WTC11 (cell line): ENCODE results near the gene SYT7. TPM values are rescaled to one million over a fixed set of nuclear protein-coding genes. Genes with fewer than 3 reads are reported as not detected.

Experiments used
- ATAC-seq: fragments of 200-7000 bp; cut with Tn5 transposase; 2 replicates; pipeline ENCODE4 v1.10.0; 2021; ENCODE audit warnings: mild to moderate bottlenecking, moderate library complexity
- CTCF ChIA-PET: fragments of 300-600 bp; sonication (Branson Sonifier 250); formaldehyde crosslinking; loops from one replicate; lab custom pipeline; 2021; ENCODE audit warnings: antibody characterized with exemption; lab: Charles Lee
- POLR2A ChIA-PET: fragments of 350-600 bp; sonication (Branson Sonifier 250); formaldehyde crosslinking; loops from one replicate; lab custom pipeline; 2021; ENCODE audit warnings: antibody characterized with exemption; lab: Charles Lee
- DNase-seq: peaks from one replicate; pipeline ENCODE4 v3.0.0; 2021; ENCODE audit warnings: low spot score
- H3K27ac Mint-ChIP-seq: 2 replicates; pipeline ENCODE4 v1.8.0; 2021; ENCODE audit warnings: mixed read lengths
- H3K27me3 Mint-ChIP-seq: 2 replicates; pipeline ENCODE4 v1.8.0; 2021; ENCODE audit warnings: low read depth, mild to moderate bottlenecking, moderate library complexity, mixed read lengths
- H3K36me3 Mint-ChIP-seq: 2 replicates; pipeline ENCODE4 v1.8.0; 2021; ENCODE audit warnings: mixed read lengths
- H3K4me1 Mint-ChIP-seq: 2 replicates; pipeline ENCODE4 v1.8.0; 2022; ENCODE audit warnings: mixed read lengths
- H3K4me3 Mint-ChIP-seq: 2 replicates; pipeline ENCODE4 v1.8.0; 2021; ENCODE audit warnings: mild to moderate bottlenecking, moderate library complexity, mixed read lengths
- H3K9me3 Mint-ChIP-seq: 2 replicates; pipeline ENCODE4 v1.8.0; 2021; ENCODE audit warnings: mixed read lengths
- ATF1 ChIP-seq: sonication (generic); formaldehyde crosslinking; IDR thresholded peaks from 2 replicates; pipeline ENCODE4 v1.8.1; 2023; ENCODE audit warnings: mild to moderate bottlenecking, moderate library complexity, missing genetic modification reagents
- GRHL2 ChIP-seq: fragments of 250-450 bp; sonication (Bioruptor Pico); IDR thresholded peaks from 2 replicates; pipeline ENCODE4 v1.8.0; 2022; ENCODE audit warnings: mild to moderate bottlenecking, moderate library complexity; ENCODE audit not compliant: insufficient replicate concordance, severe bottlenecking
- JUN ChIP-seq: sonication (generic); formaldehyde crosslinking; IDR thresholded peaks from 2 replicates; pipeline ENCODE4 v1.8.0; 2023; ENCODE audit warnings: mild to moderate bottlenecking, missing genetic modification reagents
- NR1H2 ChIP-seq: sonication (generic); formaldehyde crosslinking; IDR thresholded peaks from 2 replicates; pipeline ENCODE4 v1.9.0; 2021; ENCODE audit warnings: mild to moderate bottlenecking, moderate library complexity, missing genetic modification reagents
- NR2C2 ChIP-seq: sonication (generic); formaldehyde crosslinking; IDR thresholded peaks from 2 replicates; pipeline ENCODE4 v1.8.0; 2022; ENCODE audit warnings: mild to moderate bottlenecking, missing genetic modification reagents
- RELA ChIP-seq: sonication (generic); formaldehyde crosslinking; IDR thresholded peaks from 2 replicates; pipeline ENCODE4 v1.8.1; 2022; ENCODE audit warnings: missing genetic modification reagents, mild to moderate bottlenecking, borderline replicate concordance
- SMAD4 ChIP-seq: sonication (generic); formaldehyde crosslinking; IDR thresholded peaks from 2 replicates; pipeline ENCODE4 v1.8.0; 2022; ENCODE audit warnings: mild to moderate bottlenecking, missing genetic modification reagents
- TEAD4 ChIP-seq: sonication (generic); formaldehyde crosslinking; IDR thresholded peaks from 2 replicates; pipeline ENCODE4 v1.8.0; 2022; ENCODE audit warnings: mild to moderate bottlenecking, missing genetic modification reagents
- ZBTB21 ChIP-seq: sonication (generic); formaldehyde crosslinking; IDR thresholded peaks from 2 replicates; pipeline ENCODE4 v1.8.1; 2023; ENCODE audit warnings: mild to moderate bottlenecking, missing genetic modification reagents, borderline replicate concordance
- ZNF219 ChIP-seq: sonication (generic); formaldehyde crosslinking; IDR thresholded peaks from 2 replicates; pipeline ENCODE4 v1.8.0; 2023; ENCODE audit warnings: missing genetic modification reagents, mild to moderate bottlenecking, borderline replicate concordance
- total RNA-seq: library from RNA; stranded (reverse); gene quantifications from 3 replicates; pipeline ENCODE4 v1.2.3, GENCODE V29; 2021
- TF ChIP-seq, protein P1 (sequence below): fragments of 250-450 bp; sonication (Bioruptor Pico); IDR thresholded peaks from 2 replicates; pipeline ENCODE4 v1.9.0; 2021; ENCODE audit warnings: mild to moderate bottlenecking
- TF ChIP-seq, protein P2 (sequence below): fragments of 250-450 bp; sonication (Bioruptor Pico); IDR thresholded peaks from 2 replicates; pipeline ENCODE4 v1.9.0; 2021; ENCODE audit warnings: mild to moderate bottlenecking
- TF ChIP-seq, protein P3 (sequence below): fragments of 200-600 bp; IDR thresholded peaks from 2 replicates; pipeline ENCODE4 v1.8.0; 2022; ENCODE audit warnings: antibody characterized with exemption
- TF ChIP-seq, protein P4 (sequence below): sonication (generic); formaldehyde crosslinking; IDR thresholded peaks from 2 replicates; pipeline ENCODE4 v1.8.1; 2022; ENCODE audit warnings: low read depth, missing genetic modification reagents, borderline replicate concordance
- TF ChIP-seq, protein P5 (sequence below): fragments of 250-450 bp; sonication (Bioruptor Pico); conservative IDR thresholded peaks from 2 replicates; pipeline ENCODE4 v1.9.0; 2021; ENCODE audit warnings: mild to moderate bottlenecking
- TF ChIP-seq, protein P6 (sequence below): sonication (generic); formaldehyde crosslinking; IDR thresholded peaks from 2 replicates; pipeline ENCODE4 v1.8.1; 2022; ENCODE audit warnings: missing genetic modification reagents, borderline replicate concordance
- TF ChIP-seq, protein P7 (sequence below): sonication (generic); formaldehyde crosslinking; IDR thresholded peaks from 2 replicates; pipeline ENCODE4 v1.8.1; 2023; ENCODE audit warnings: mild to moderate bottlenecking, missing genetic modification reagents

SYT7 gene
- total RNA-seq, 1 experiment from 2014 or later: 12.5 TPM

DNA sequence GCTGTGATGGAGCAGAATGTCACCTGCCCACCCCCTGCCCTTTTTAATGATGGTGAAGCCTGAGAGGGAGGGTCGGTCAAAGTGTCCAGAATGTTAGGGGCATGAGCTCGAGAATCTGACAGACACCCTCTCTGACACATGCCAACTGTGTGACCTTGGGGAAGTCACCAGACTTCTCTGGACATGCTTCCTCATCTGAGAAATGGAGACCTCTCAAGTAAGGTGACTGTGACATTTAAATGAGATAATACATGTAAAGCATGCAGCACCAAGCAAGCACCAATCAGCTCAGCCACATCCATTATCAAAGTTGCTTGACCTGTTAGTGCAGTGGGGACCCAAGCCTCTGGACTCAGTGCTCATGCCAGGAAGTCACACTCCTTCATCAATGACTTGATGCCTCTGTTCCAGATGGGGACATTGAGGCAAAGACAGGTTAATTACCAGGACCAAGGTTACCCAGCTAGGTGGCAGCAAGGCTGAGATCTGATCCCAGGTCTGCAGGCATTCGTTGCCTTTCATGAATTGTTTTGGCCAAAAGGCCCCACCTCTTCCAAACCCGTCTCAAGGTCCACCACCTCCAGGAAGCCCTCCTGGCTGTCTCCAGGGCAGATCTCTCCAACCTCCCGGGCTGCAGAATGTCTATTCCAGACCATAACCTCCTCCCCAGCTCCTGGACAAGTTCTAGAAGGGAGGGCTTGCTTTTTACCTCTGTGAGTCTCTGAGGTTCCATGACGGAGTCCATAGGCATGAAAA is 38.8 kb upstream of the SYT7 start (continued):
- TF ChIP-seq TEAD4 (CRISPR knock-in tag) (no peak), JUN (CRISPR knock-in tag) (no peak)
- TF ChIP-seq, protein P1, sequence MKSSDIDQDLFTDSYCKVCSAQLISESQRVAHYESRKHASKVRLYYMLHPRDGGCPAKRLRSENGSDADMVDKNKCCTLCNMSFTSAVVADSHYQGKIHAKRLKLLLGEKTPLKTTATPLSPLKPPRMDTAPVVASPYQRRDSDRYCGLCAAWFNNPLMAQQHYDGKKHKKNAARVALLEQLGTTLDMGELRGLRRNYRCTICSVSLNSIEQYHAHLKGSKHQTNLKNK (CRISPR knock-in tag): no peak

DNA sequence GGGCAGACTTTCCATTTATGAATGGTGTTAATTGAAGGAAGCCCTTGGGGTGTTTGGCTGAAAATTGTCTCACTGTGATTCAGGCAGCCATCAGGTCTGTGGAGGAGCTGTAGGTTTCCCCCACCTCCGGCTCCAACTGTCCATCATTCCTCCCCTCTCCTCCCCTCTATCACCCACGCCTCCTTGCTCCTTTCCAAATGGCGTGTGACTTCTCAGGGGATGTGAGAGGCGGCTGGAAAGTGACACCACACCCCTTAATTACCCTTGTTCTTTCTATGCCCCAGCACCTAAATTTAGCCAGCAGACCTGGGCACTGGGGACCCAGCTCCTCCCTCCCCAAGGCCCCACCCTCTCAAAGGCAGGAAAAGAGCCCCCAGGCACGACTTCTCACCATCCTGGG is 38.1 kb upstream of the SYT7 start:
- Mint-ChIP-seq H3K4me3 (no peak overlapping the region), H3K4me1 (peaks cover 23% of the 10 kb centered on the region), H3K27me3 (no peaks in the 10 kb centered on the region; the same call in 1 of the 2 replicates), H3K27ac (no peak overlapping the region), H3K36me3 (no peaks in the 10 kb centered on the region; the same call in 1 of the 2 replicates), H3K9me3 (no peaks in the 10 kb centered on the region)
- ChIA-PET CTCF (interaction anchor here (1.1 to 3.3 kb wide), 8 partner anchors 9 to 136 kb away, joined by 4 to 15 read pairs (median 6); no protein-coding TSS in a partner anchor), POLR2A (no interaction called here)
- DNase-seq: no peak
- TF ChIP-seq NR2C2 (no peak), RELA (CRISPR knock-in tag) (no peak), GRHL2 (CRISPR knock-in tag) (no peak), ZBTB21 (CRISPR knock-in tag) (no peak), NR1H2 (CRISPR knock-in tag) (no peak)
- TF ChIP-seq, protein P2, sequence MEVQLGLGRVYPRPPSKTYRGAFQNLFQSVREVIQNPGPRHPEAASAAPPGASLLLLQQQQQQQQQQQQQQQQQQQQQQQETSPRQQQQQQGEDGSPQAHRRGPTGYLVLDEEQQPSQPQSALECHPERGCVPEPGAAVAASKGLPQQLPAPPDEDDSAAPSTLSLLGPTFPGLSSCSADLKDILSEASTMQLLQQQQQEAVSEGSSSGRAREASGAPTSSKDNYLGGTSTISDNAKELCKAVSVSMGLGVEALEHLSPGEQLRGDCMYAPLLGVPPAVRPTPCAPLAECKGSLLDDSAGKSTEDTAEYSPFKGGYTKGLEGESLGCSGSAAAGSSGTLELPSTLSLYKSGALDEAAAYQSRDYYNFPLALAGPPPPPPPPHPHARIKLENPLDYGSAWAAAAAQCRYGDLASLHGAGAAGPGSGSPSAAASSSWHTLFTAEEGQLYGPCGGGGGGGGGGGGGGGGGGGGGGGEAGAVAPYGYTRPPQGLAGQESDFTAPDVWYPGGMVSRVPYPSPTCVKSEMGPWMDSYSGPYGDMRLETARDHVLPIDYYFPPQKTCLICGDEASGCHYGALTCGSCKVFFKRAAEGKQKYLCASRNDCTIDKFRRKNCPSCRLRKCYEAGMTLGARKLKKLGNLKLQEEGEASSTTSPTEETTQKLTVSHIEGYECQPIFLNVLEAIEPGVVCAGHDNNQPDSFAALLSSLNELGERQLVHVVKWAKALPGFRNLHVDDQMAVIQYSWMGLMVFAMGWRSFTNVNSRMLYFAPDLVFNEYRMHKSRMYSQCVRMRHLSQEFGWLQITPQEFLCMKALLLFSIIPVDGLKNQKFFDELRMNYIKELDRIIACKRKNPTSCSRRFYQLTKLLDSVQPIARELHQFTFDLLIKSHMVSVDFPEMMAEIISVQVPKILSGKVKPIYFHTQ: no peak
- TF ChIP-seq, protein P3, sequence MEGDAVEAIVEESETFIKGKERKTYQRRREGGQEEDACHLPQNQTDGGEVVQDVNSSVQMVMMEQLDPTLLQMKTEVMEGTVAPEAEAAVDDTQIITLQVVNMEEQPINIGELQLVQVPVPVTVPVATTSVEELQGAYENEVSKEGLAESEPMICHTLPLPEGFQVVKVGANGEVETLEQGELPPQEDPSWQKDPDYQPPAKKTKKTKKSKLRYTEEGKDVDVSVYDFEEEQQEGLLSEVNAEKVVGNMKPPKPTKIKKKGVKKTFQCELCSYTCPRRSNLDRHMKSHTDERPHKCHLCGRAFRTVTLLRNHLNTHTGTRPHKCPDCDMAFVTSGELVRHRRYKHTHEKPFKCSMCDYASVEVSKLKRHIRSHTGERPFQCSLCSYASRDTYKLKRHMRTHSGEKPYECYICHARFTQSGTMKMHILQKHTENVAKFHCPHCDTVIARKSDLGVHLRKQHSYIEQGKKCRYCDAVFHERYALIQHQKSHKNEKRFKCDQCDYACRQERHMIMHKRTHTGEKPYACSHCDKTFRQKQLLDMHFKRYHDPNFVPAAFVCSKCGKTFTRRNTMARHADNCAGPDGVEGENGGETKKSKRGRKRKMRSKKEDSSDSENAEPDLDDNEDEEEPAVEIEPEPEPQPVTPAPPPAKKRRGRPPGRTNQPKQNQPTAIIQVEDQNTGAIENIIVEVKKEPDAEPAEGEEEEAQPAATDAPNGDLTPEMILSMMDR: no peak
- TF ChIP-seq, protein P4, sequence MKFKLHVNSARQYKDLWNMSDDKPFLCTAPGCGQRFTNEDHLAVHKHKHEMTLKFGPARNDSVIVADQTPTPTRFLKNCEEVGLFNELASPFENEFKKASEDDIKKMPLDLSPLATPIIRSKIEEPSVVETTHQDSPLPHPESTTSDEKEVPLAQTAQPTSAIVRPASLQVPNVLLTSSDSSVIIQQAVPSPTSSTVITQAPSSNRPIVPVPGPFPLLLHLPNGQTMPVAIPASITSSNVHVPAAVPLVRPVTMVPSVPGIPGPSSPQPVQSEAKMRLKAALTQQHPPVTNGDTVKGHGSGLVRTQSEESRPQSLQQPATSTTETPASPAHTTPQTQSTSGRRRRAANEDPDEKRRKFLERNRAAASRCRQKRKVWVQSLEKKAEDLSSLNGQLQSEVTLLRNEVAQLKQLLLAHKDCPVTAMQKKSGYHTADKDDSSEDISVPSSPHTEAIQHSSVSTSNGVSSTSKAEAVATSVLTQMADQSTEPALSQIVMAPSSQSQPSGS (CRISPR knock-in tag): no peak
- ATAC-seq: peak; percentile 57

DNA sequence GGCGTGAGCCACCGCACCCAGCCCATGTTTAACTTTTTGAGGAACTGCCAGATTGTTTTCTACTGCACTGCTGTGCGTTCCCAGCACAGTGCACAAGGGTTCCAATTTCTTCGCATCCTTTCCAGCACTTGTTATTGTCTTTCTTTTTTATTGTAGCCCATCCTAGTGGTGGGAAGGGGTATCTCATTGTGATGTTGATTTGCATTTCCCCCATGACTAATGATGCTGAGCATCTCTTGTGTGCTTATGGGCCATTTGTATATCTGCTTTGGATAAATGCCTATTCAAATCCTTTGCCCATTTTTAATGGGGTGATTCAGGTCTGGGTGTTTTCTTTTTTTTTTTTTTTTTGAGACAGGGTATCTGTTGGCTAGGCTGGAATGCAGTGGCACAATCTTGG is 36.6 kb upstream of the SYT7 start:
- Mint-ChIP-seq H3K4me3 (no peak overlapping the region), H3K9me3 (no peaks in the 10 kb centered on the region), H3K36me3 (no peaks in the 10 kb centered on the region; the same call in 1 of the 2 replicates), H3K27me3 (no peaks in the 10 kb centered on the region; the same call in 1 of the 2 replicates), H3K27ac (no peak overlapping the region), H3K4me1 (peaks cover 24% of the 10 kb centered on the region)
- ChIA-PET CTCF (interaction anchor here (0.7 kb wide), 1 partner anchor 129 kb away, joined by 3 read pairs; no protein-coding TSS in a partner anchor), POLR2A (no interaction called here)
- ATAC-seq (no peak), DNase-seq (no peak)
- TF ChIP-seq, protein P5, sequence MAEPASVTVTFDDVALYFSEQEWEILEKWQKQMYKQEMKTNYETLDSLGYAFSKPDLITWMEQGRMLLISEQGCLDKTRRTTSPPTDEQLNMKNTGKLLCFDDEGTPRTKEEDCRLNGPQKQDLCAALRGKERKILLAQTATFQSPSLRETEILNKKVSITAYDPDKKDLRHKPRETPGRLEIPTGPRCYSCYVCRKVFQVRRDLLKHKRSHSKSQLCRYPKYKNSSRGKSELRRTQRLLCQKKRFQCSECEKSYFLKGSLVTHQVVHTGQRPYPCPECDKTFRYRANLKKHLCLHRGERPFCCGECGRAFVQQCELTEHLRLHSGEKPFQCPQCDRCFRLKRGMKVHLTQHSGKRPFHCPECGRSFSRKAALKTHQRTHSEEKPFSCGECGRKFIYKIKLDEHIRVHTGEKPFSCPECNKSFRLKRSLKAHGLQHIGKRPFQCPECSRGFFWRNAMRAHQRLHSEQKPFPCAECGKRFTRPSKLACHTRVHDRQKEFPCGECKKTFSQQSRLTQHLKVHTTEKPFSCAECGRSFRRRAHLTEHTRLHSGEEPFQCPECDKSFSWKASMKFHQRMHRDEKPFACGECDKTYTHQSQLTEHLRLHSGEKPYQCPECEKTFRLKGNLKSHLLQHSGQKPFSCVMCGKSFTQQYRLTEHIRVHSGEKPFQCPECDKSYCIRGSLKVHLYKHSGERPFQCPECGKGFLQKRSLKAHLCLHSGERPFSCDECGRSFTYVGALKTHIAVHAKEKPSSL (CRISPR knock-in tag): no peak
- TF ChIP-seq, protein P6, sequence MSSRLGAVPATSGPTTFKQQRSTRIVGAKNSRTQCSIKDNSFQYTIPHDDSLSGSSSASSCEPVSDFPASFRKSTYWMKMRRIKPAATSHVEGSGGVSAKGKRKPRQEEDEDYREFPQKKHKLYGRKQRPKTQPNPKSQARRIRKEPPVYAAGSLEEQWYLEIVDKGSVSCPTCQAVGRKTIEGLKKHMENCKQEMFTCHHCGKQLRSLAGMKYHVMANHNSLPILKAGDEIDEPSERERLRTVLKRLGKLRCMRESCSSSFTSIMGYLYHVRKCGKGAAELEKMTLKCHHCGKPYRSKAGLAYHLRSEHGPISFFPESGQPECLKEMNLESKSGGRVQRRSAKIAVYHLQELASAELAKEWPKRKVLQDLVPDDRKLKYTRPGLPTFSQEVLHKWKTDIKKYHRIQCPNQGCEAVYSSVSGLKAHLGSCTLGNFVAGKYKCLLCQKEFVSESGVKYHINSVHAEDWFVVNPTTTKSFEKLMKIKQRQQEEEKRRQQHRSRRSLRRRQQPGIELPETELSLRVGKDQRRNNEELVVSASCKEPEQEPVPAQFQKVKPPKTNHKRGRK: no peak
- TF ChIP-seq, protein P4 (CRISPR knock-in tag): no peak
- no peak for TF ChIP-seq SMAD4 (CRISPR knock-in tag)
- no peak for TF ChIP-seq ZNF219 (CRISPR knock-in tag)
- TF ChIP-seq ATF1 (CRISPR knock-in tag): no peak
- TF ChIP-seq, protein P7, sequence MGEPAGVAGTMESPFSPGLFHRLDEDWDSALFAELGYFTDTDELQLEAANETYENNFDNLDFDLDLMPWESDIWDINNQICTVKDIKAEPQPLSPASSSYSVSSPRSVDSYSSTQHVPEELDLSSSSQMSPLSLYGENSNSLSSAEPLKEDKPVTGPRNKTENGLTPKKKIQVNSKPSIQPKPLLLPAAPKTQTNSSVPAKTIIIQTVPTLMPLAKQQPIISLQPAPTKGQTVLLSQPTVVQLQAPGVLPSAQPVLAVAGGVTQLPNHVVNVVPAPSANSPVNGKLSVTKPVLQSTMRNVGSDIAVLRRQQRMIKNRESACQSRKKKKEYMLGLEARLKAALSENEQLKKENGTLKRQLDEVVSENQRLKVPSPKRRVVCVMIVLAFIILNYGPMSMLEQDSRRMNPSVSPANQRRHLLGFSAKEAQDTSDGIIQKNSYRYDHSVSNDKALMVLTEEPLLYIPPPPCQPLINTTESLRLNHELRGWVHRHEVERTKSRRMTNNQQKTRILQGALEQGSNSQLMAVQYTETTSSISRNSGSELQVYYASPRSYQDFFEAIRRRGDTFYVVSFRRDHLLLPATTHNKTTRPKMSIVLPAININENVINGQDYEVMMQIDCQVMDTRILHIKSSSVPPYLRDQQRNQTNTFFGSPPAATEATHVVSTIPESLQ: no peak
